HCT116 (cell line): ENCODE results near the gene GFI1. TPM values are rescaled to one million over a fixed set of nuclear protein-coding genes. Genes with fewer than 3 reads are reported as not detected.
A peak's percentile ranks its signal among the peaks of the same experiment; 100 is the strongest.

ENCODE experiments used
- ATAC-seq: fragments of 200-7000 bp; cut with Tn5 transposase; 2 replicates; pipeline ENCODE4 v1.9.1; 2020; ENCODE audit warnings: mild to moderate bottlenecking, moderate library complexity
- BruUV-seq: library from RNA; stranded (reverse); fragments of 400-500 nt; replicated peaks from 2 replicates; lab custom pipeline; 2021; lab: Mats Ljungman, UMichigan
- CTCF ChIA-PET: fragments of 300-600 bp; sonication (Branson Sonifier 250); formaldehyde crosslinking; loops from one replicate; lab custom pipeline; 2021; ENCODE audit warnings: antibody characterized with exemption; lab: Charles Lee
- POLR2A ChIA-PET: fragments of 300-600, 350-600 bp; sonication (Branson Sonifier 250); formaldehyde crosslinking; loops from one replicate; lab custom pipeline; 2021; ENCODE audit warnings: antibody characterized with exemption; lab: Charles Lee
- RAD21 ChIA-PET, 2 experiments: fragments of 300-600 bp; sonication (Branson Sonifier 250); formaldehyde crosslinking; loops; one replicate each; lab custom pipeline; 2023; ENCODE audit warnings: low total read pairs in 2 of 2; ENCODE audit not compliant: uncharacterized antibody in 2 of 2, unreplicated experiment in 2 of 2, low non-redundant PET in 1 of 2; lab: Charles Lee
- DNase-seq: peaks from one replicate; pipeline ENCODE4 v3.0.0-alpha.2; 2010; ENCODE audit warnings: low read depth, low spot score
- H2AFZ ChIP-seq: fragments of 200-600 bp; shearing (Covaris generic), sonication (generic); 2 replicates; pipeline ENCODE4 v1.6.1; 2017; ENCODE audit warnings: low read depth, mixed run types, mixed read lengths, antibody characterized with exemption, low read length; ENCODE audit not compliant: poor library complexity, severe bottlenecking
- H3K27ac ChIP-seq: 2 replicates; pipeline ENCODE4 v1.5.1; 2012; ENCODE audit warnings: low read depth, low read length
- H3K27me3 ChIP-seq: fragments of 200-600 bp; sonication (generic); 2 replicates; pipeline ENCODE4 v1.6.1; 2016; ENCODE audit warnings: mixed run types, low read length, mixed read lengths; ENCODE audit not compliant: insufficient read depth
- H3K36me3 ChIP-seq, 2 experiments: fragments of 200-500 bp in 1 of 2; fragments of 200-600 bp in 1 of 2; sonication (Bioruptor generic) in 1 of 2; sonication (generic) in 1 of 2; 2 replicates each; pipeline versions ENCODE4 v1.5.1 to v1.6.1; 2014 to 2016; ENCODE audit warnings: low read length in 2 of 2, inconsistent platforms in 1 of 2, mixed read lengths in 1 of 2, mixed run types in 1 of 2; ENCODE audit not compliant: insufficient read depth in 2 of 2, control insufficient read depth in 1 of 2
- H3K4me1 ChIP-seq, 2 experiments: fragments of 200-600 bp in 1 of 2; sonication (generic) in 1 of 2; 2 replicates each; pipeline versions ENCODE4 v1.5.1 to v1.6.1; 2012 to 2017; ENCODE audit warnings: low read length in 2 of 2, inconsistent platforms in 1 of 2, mild to moderate bottlenecking in 1 of 2, mixed read lengths in 1 of 2, mixed run types in 1 of 2, moderate library complexity in 1 of 2; ENCODE audit not compliant: insufficient read depth in 2 of 2, control insufficient read depth in 1 of 2
- H3K4me2 ChIP-seq: fragments of 200-600 bp; sonication (generic); 2 replicates; pipeline ENCODE4 v1.6.1; 2017; ENCODE audit warnings: mixed run types, low read length, mixed read lengths
- H3K4me3 ChIP-seq, 2 experiments: fragments of 200-600 bp in 1 of 2; sonication (generic) in 1 of 2; replicated peaks in 1 of 2; 2 replicates each; pipeline ENCODE4 v1.5.1; 2011 to 2016; ENCODE audit warnings: low read length in 2 of 2, control low read depth in 1 of 2, low read depth in 1 of 2, mild to moderate bottlenecking in 1 of 2, mixed read lengths in 1 of 2, mixed run types in 1 of 2
- H3K79me2 ChIP-seq: fragments of 200-600 bp; sonication (generic); 2 replicates; pipeline ENCODE4 v1.6.1; 2017; ENCODE audit warnings: mild to moderate bottlenecking, mixed run types, low read length, moderate library complexity, mixed read lengths; ENCODE audit not compliant: insufficient read depth
- H3K9ac ChIP-seq: fragments of 200-600 bp; sonication (generic); 2 replicates; pipeline ENCODE4 v1.6.1; 2016; ENCODE audit warnings: low read length, mixed read lengths
- H3K9me2 ChIP-seq: fragments of 200-600 bp; sonication (generic), shearing (Covaris generic); 2 replicates; pipeline ENCODE4 v1.6.1; 2017; ENCODE audit warnings: mixed run types, mild to moderate bottlenecking, moderate library complexity; ENCODE audit not compliant: insufficient read depth
- H3K9me3 ChIP-seq, 2 experiments: fragments of 200-500 bp in 1 of 2; fragments of 200-600 bp in 1 of 2; sonication (Bioruptor generic) in 1 of 2; sonication (generic) in 1 of 2; 2 replicates each; pipeline ENCODE4 v1.6.1; 2014 to 2017; ENCODE audit warnings: low read length in 2 of 2, mixed read lengths in 2 of 2, inconsistent platforms in 1 of 2, low read depth in 1 of 2, mild to moderate bottlenecking in 1 of 2, mixed run types in 1 of 2, moderate library complexity in 1 of 2; ENCODE audit not compliant: control insufficient read depth in 1 of 2, insufficient read depth in 1 of 2
- H4K20me1 ChIP-seq: fragments of 200-600 bp; sonication (generic), shearing (Covaris generic); 2 replicates; pipeline ENCODE4 v1.6.1; 2017; ENCODE audit warnings: mixed run types, mild to moderate bottlenecking, moderate library complexity; ENCODE audit not compliant: insufficient read depth
- ATF3 ChIP-seq: IDR thresholded peaks from 2 replicates; pipeline ENCODE4 v1.6.1; 2012
- CBX3 ChIP-seq: IDR thresholded peaks from 2 replicates; pipeline ENCODE4 v1.6.1; 2012; ENCODE audit warnings: low read depth
- CTCF ChIP-seq, 3 experiments: fragments of 200-600 bp in 1 of 3; sonication (generic) in 1 of 3; IDR thresholded peaks in 2 of 3; conservative IDR thresholded peaks in 1 of 3; 2 replicates each; pipeline ENCODE4 v1.5.1; 2012 to 2017; ENCODE audit warnings: low read depth in 2 of 3, low read length in 2 of 3, antibody characterized with exemption in 1 of 3, borderline replicate concordance in 1 of 3, control low read depth in 1 of 3, mild to moderate bottlenecking in 1 of 3, mixed read lengths in 1 of 3, mixed run types in 1 of 3, moderate library complexity in 1 of 3; ENCODE audit not compliant: insufficient read depth in 1 of 3
- EGR1 ChIP-seq: IDR thresholded peaks from 2 replicates; pipeline ENCODE4 v1.6.1; 2012; ENCODE audit warnings: low read depth
- ELF1 ChIP-seq: IDR thresholded peaks from 2 replicates; pipeline ENCODE4 v1.6.1; 2012; ENCODE audit warnings: low read depth, borderline replicate concordance
- EZH2 ChIP-seq: fragments of 200-600 bp; sonication (generic); IDR thresholded peaks from 2 replicates; pipeline ENCODE4 v1.6.1; 2017; ENCODE audit warnings: antibody characterized with exemption, mixed run types
- EZH2phosphoT487 ChIP-seq: fragments of 200-600 bp; IDR thresholded peaks from 2 replicates; pipeline ENCODE4 v1.6.1; 2018; ENCODE audit warnings: antibody characterized with exemption, borderline replicate concordance
- FOSL1 ChIP-seq: IDR thresholded peaks from 2 replicates; pipeline ENCODE4 v1.6.1; 2012; ENCODE audit warnings: low read depth
- MAX ChIP-seq: IDR thresholded peaks from 2 replicates; pipeline ENCODE4 v1.6.1; 2012
- POLR2A ChIP-seq: IDR thresholded peaks from 2 replicates; pipeline ENCODE4 v1.7.0; 2011; ENCODE audit warnings: borderline replicate concordance; ENCODE audit not compliant: insufficient read depth, insufficient read length; ENCODE audit errors: extremely low read depth
- POLR2AphosphoS5 ChIP-seq: IDR thresholded peaks from 2 replicates; pipeline ENCODE4 v1.6.1; 2011; ENCODE audit warnings: mild to moderate bottlenecking, low read depth, low read length, moderate library complexity
- RAD21 ChIP-seq: IDR thresholded peaks from 2 replicates; pipeline ENCODE4 v1.6.1; 2012; ENCODE audit warnings: low read depth, mild to moderate bottlenecking
- REST ChIP-seq: IDR thresholded peaks from 2 replicates; pipeline ENCODE4 v1.6.1; 2012; ENCODE audit warnings: low read depth
- SIN3A ChIP-seq: IDR thresholded peaks from 2 replicates; pipeline ENCODE4 v1.6.1; 2012; ENCODE audit warnings: low read depth
- SP1 ChIP-seq: IDR thresholded peaks from 2 replicates; pipeline ENCODE4 v1.6.1; 2012; ENCODE audit warnings: low read depth
- SRF ChIP-seq: IDR thresholded peaks from 2 replicates; pipeline ENCODE4 v1.6.1; 2012; ENCODE audit warnings: low read depth
- YY1 ChIP-seq: IDR thresholded peaks from 2 replicates; pipeline ENCODE4 v1.6.1; 2011; ENCODE audit warnings: low read length, low read depth, moderate library complexity, mild to moderate bottlenecking; ENCODE audit not compliant: insufficient replicate concordance; ENCODE audit errors: extremely low read depth
- ZBTB33 ChIP-seq: IDR thresholded peaks from 2 replicates; pipeline ENCODE4 v1.6.1; 2011; ENCODE audit warnings: mild to moderate bottlenecking, low read length, moderate library complexity; ENCODE audit not compliant: insufficient replicate concordance; ENCODE audit errors: extremely low read depth
- ZFX ChIP-seq: fragments of 450-650 bp; IDR thresholded peaks from 2 replicates; pipeline ENCODE4 v1.6.1; 2017
- ZNF274 ChIP-seq: fragments of 200-500 bp; sonication (Bioruptor generic); IDR thresholded peaks from 2 replicates; pipeline ENCODE4 v1.6.1; 2014; ENCODE audit warnings: mild to moderate bottlenecking, low read depth, low read length, inconsistent platforms
- intact Hi-C: fragments of 100-400 bp; cut with micrococcal nuclease; formaldehyde crosslinking; loops from 2 replicates; pipeline ENCODE4 v1.10.0; 2022
- total RNA-seq: library from RNA; stranded (reverse); gene quantifications from one replicate; pipeline ENCODE4 v1.2.1, GENCODE V29; 2021; ENCODE audit not compliant: unreplicated experiment

Gene GFI1
- total RNA-seq, 1 experiment from 2014 or later, result 8.1 TPM

GRCh38 chr1:92478393-92478792 is 8.3 kb downstream of the GFI1 start:
- no TSS peak for BruUV-seq
- no peak overlapping the region for H2AFZ ChIP-seq
- no peaks in the 10 kb centered on the region for H3K36me3 ChIP-seq
- no peak overlapping the region for H3K9ac ChIP-seq
- ChIA-PET POLR2A (no interaction called here), RAD21 (no interaction called here), CTCF (no interaction called here)
- H3K4me3 ChIP-seq, result no peak overlapping the region
- ATAC-seq, result peak; percentile 54; the same call in 1 of the 2 replicates
- H3K79me2 ChIP-seq, result no peaks in the 10 kb centered on the region
- H3K9me2 ChIP-seq, result no peaks in the 10 kb centered on the region
- no peak overlapping the region for H3K4me2 ChIP-seq
- no peak for DNase-seq
- no peaks in the 10 kb centered on the region for H3K9me3 ChIP-seq
- H4K20me1 ChIP-seq, result no peaks in the 10 kb centered on the region
- no peaks in the 10 kb centered on the region for H3K4me1 ChIP-seq
- H3K27me3 ChIP-seq, result no peaks in the 10 kb centered on the region
- TF ChIP-seq FOSL1, result no peak
- TF ChIP-seq ZNF274, result no peak
- TF ChIP-seq MAX, result no peak
- no peak for TF ChIP-seq EZH2
- no peak for TF ChIP-seq CBX3
- TF ChIP-seq SP1, result no peak
- no peak for TF ChIP-seq SIN3A
- no peak for TF ChIP-seq EZH2phosphoT487
- TF ChIP-seq ZFX, result no peak
- TF ChIP-seq ATF3, result no peak
- no peak for TF ChIP-seq REST
- no peak for TF ChIP-seq POLR2A
- no peak for TF ChIP-seq YY1
- TF ChIP-seq ZBTB33, result no peak
- no peak for TF ChIP-seq RAD21
- TF ChIP-seq EGR1, result no peak
- TF ChIP-seq ELF1, result no peak
- no peak for TF ChIP-seq CTCF (IDR thresholded peaks at IDR 0.05 in 2 of 3, conservative IDR thresholded peaks at IDR 0.05 in 1 of 3; ENCODE audit: borderline replicate concordance in 1 of 3, insufficient read depth in 1 of 3, low read depth in 2 of 3, low read length in 2 of 3)
- TF ChIP-seq SRF, result no peak
- no peak for TF ChIP-seq POLR2AphosphoS5
- intact Hi-C loops, result no loop called here
- no peak overlapping the region for H3K27ac ChIP-seq
